Fibroblast of pulmonary artery (primary cell): ENCODE measurements around the gene BTN2A1.

Experiments used
- DNase-seq: peaks from one replicate; pipeline ENCODE4 v3.0.0-alpha.2; 2010; ENCODE audit warnings: low read depth
- H3K4me3 ChIP-seq: replicated peaks from 2 replicates; pipeline ENCODE4 v1.5.1; 2011; ENCODE audit warnings: low read depth, mild to moderate bottlenecking, control low read depth, low read length, moderate library complexity
- TF ChIP-seq, protein P1 (sequence below): IDR thresholded peaks from 2 replicates; pipeline ENCODE4 v1.5.1; 2011; ENCODE audit warnings: mild to moderate bottlenecking, control low read depth, low read length, inconsistent platforms; ENCODE audit errors: missing control alignments

The BTN2A1 gene

DNA sequence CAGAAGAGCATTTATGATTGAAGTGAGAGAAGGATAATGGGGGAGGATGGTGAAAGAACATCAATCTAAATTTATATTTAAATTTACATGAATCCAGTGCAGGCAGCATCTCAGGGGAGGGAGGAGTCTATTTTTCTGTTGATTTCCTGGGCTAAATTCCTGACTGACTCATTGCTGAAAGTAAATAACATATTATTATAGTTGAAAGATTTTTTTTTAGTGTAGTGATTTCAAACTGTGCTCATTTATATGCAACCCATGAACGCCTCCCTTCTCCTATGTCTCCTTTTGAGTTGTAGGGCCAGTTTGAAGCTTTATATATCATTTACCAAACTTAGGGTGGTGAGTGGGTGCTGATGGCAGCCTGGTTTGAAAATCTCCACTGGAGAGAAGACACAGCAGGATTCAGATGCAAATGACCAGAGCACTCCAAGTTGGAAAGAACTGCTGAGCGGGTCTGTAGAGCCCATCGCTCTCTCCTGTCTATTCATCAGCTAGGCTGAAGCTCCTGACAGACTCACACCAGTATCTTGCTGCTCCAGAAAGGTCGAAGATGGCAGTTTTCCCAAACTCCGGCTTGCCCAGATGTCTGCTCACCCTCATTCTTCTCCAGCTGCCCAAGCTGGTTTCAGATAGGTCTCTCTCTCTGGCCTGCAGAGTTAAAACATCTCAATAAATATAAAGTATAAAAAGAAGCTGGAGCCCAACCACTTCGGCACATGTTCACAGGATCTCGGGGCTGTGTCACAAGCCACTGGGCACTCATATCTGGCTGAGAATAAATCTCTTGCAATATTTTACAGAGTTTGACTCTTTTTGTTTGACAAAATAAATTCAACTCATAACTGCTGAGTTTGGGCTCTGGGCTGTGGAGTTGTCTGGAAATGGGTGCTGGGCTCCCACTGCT lies 18.3 kb downstream of the BTN2A1 start:
- H3K4me3 ChIP-seq = no peak overlapping the region
- DNase-seq = peak; percentile 31
- TF ChIP-seq, protein P1, sequence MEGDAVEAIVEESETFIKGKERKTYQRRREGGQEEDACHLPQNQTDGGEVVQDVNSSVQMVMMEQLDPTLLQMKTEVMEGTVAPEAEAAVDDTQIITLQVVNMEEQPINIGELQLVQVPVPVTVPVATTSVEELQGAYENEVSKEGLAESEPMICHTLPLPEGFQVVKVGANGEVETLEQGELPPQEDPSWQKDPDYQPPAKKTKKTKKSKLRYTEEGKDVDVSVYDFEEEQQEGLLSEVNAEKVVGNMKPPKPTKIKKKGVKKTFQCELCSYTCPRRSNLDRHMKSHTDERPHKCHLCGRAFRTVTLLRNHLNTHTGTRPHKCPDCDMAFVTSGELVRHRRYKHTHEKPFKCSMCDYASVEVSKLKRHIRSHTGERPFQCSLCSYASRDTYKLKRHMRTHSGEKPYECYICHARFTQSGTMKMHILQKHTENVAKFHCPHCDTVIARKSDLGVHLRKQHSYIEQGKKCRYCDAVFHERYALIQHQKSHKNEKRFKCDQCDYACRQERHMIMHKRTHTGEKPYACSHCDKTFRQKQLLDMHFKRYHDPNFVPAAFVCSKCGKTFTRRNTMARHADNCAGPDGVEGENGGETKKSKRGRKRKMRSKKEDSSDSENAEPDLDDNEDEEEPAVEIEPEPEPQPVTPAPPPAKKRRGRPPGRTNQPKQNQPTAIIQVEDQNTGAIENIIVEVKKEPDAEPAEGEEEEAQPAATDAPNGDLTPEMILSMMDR = no peak

GRCh38 chr6:26476896-26477295 lies 19.1 kb downstream of the BTN2A1 start:
- TF ChIP-seq, protein P1 = no peak
- no peak overlapping the region for H3K4me3 ChIP-seq
- no peak for DNase-seq

GRCh38 chr6:26477426-26477825 lies 19.7 kb downstream of the BTN2A1 start:
- DNase-seq = no peak
- H3K4me3 ChIP-seq = no peak overlapping the region
- TF ChIP-seq, protein P1 = no peak

DNA sequence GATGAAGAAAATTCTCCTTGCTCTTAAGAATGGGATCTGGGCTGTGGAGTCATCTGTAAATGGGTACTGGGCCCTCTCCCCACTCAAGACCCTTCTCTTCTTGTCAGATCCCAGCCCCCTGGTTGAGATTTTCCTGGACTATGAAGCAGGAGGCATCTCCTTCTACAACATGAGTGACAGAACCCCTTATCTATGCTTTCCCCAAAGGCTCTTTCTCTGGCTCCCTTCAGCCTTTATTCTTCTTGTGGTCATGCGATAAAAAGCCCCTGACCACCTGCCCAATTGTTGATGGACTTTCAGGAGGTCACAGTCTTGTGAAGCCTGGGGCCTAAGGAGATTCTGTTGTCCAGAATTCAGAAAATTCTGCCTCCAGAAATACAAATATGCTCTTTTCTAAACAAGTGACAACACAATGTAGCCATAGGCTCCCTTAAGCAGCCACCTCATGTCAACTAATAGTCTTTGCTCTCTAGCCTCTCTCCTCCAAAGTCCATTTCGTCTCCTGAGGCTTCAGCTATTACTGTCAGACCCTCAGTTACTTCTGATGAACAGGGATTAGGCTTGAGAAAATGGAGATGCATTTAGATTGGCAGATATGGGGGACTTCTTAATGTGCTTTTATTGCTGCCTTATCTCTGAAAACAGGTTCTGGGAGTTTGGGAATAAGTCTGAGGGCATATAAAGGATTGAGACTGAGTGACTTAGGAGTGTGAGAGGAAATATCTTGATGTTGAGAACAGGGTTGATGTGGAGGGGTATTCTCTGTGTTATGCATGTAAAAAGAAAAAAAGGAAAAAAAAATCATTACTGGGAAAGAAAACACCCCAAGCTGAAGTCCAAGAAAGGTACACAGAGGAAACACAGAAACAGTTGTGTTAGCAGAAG lies 20.6 kb downstream of the BTN2A1 start:
- H3K4me3 ChIP-seq = no peak overlapping the region
- TF ChIP-seq, protein P1 = no peak
- DNase-seq = no peak

DNA sequence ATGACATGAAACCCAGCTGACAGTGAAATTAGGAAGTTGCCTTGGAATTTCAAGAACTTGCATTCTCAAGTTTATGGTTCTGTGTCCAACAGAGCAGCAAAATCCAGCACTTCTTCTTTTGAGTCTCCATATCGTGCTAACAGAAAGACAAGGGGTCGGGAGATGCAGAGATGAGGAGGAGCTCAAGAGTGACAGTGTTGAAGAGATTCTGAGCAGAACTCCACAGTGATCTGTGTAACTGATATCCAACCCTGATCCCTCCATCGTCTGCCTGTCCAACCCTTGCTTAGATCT lies 21.2 kb downstream of the BTN2A1 start:
- TF ChIP-seq, protein P1 = no peak
- no peak for DNase-seq
- H3K4me3 ChIP-seq = no peak overlapping the region

GRCh38 chr6:26482338-26482737 lies 24.6 kb downstream of the BTN2A1 start:
- no peak for DNase-seq
- TF ChIP-seq, protein P1 = no peak
- H3K4me3 ChIP-seq = no peak overlapping the region
